Activated naive CD4-positive, alpha-beta T cell treated with anti-CD3 and anti-CD28 coated beads, Interleukin-2, amount 50 U/mL, for 72 hours (primary cell): ENCODE results near the gene FGL2. TPM values are rescaled to one million over a fixed set of nuclear protein-coding genes. Genes with fewer than 3 reads are reported as not detected.

ENCODE experiments used
- total RNA-seq, 2 donors: library from RNA; stranded (reverse); gene quantifications; one replicate each; pipeline ENCODE4 v1.2.3, GENCODE V29; 2022

The FGL2 gene
- total RNA-seq, 2 donors from 2014 or later: 0.14 TPM; not detected in 1

Other genes with a start within 250 kb of the FGL2 start
- gene SPDYE17, start 167.5 kb downstream of the FGL2 start, total RNA-seq: not detected
- under 1 TPM; 0.36 to 0.68 TPM for gene SPDYE18, start 137.3 kb downstream of the FGL2 start, total RNA-seq
- gene CCDC146, start 77.2 kb downstream of the FGL2 start, total RNA-seq: 1 to 10 TPM; 1.4 to 2.6 TPM
- gene GSAP, start 216.5 kb upstream of the FGL2 start, total RNA-seq: 1 to 10 TPM; 1.2 to 4.1 TPM